Right hindlimb (tissue), 1 donor: ENCODE results near the gene STX8.

Source experiments
- DNase-seq: peaks from one replicate; pipeline ENCODE4 v3.0.0-alpha.2; 2018

STX8 gene

GRCh38 chr17:9236286-9237052 is 339.2 kb downstream of the STX8 start:
- DNase-seq = peak; percentile 51

- DNase-seq = no peak
Observed at GRCh38 chr17:9235346-9235745, 340.3 kb downstream of the STX8 start.

GRCh38 chr17:9234389-9234945 is 341.2 kb downstream of the STX8 start:
- no peak for DNase-seq

- DNase-seq = no peak
Observed at GRCh38 chr17:9233761-9234160, 341.9 kb downstream of the STX8 start.

GRCh38 chr17:9233271-9233599 is 342.4 kb downstream of the STX8 start:
- DNase-seq = no peak

GRCh38 chr17:9232591-9233270 is 342.9 kb downstream of the STX8 start:
- peak; percentile 79 for DNase-seq

- DNase-seq = no peak
Observed at GRCh38 chr17:9232155-9232475, 343.5 kb downstream of the STX8 start.

- DNase-seq = no peak
Observed at GRCh38 chr17:9231449-9232154, 344.0 kb downstream of the STX8 start.

- DNase-seq = no peak
Observed at GRCh38 chr17:9230861-9231260, 344.8 kb downstream of the STX8 start.

- DNase-seq = no peak
Observed at GRCh38 chr17:9230346-9230745, 345.3 kb downstream of the STX8 start.

GRCh38 chr17:9229826-9230201 is 345.8 kb downstream of the STX8 start:
- no peak for DNase-seq

GRCh38 chr17:9229160-9229825 is 346.3 kb downstream of the STX8 start:
- DNase-seq = no peak

- DNase-seq = peak; percentile 62
Observed at GRCh38 chr17:9228408-9229159, 347.0 kb downstream of the STX8 start.

- DNase-seq = no peak
Observed at GRCh38 chr17:9227819-9228407, 347.7 kb downstream of the STX8 start.

GRCh38 chr17:9226794-9227135 is 348.9 kb downstream of the STX8 start:
- DNase-seq = no peak

GRCh38 chr17:9226130-9226793 is 349.4 kb downstream of the STX8 start:
- DNase-seq = no peak

- DNase-seq = no peak
Observed at GRCh38 chr17:9225305-9226101, 350.1 kb downstream of the STX8 start.

GRCh38 chr17:9224485-9224884 is 351.1 kb downstream of the STX8 start:
- no peak for DNase-seq

- no peak for DNase-seq
Observed at GRCh38 chr17:9223531-9223930, 352.1 kb downstream of the STX8 start.

GRCh38 chr17:9221922-9222180 is 353.8 kb downstream of the STX8 start:
- no peak for DNase-seq
